ENCODE data around the gene PLCH2.
A peak's percentile ranks its signal among the peaks of the same experiment; 100 is the strongest.
"Not testable (repeated sequence)": the region's sequence is repeated elsewhere in the genome, so short reads cannot be mapped to it uniquely, and the experiment has no call there.

PLCH2 gene, protein sequence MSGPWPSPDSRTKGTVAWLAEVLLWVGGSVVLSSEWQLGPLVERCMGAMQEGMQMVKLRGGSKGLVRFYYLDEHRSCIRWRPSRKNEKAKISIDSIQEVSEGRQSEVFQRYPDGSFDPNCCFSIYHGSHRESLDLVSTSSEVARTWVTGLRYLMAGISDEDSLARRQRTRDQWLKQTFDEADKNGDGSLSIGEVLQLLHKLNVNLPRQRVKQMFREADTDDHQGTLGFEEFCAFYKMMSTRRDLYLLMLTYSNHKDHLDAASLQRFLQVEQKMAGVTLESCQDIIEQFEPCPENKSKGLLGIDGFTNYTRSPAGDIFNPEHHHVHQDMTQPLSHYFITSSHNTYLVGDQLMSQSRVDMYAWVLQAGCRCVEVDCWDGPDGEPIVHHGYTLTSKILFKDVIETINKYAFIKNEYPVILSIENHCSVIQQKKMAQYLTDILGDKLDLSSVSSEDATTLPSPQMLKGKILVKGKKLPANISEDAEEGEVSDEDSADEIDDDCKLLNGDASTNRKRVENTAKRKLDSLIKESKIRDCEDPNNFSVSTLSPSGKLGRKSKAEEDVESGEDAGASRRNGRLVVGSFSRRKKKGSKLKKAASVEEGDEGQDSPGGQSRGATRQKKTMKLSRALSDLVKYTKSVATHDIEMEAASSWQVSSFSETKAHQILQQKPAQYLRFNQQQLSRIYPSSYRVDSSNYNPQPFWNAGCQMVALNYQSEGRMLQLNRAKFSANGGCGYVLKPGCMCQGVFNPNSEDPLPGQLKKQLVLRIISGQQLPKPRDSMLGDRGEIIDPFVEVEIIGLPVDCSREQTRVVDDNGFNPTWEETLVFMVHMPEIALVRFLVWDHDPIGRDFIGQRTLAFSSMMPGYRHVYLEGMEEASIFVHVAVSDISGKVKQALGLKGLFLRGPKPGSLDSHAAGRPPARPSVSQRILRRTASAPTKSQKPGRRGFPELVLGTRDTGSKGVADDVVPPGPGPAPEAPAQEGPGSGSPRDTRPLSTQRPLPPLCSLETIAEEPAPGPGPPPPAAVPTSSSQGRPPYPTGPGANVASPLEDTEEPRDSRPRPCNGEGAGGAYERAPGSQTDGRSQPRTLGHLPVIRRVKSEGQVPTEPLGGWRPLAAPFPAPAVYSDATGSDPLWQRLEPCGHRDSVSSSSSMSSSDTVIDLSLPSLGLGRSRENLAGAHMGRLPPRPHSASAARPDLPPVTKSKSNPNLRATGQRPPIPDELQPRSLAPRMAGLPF (N-terminal part only)

DNA sequence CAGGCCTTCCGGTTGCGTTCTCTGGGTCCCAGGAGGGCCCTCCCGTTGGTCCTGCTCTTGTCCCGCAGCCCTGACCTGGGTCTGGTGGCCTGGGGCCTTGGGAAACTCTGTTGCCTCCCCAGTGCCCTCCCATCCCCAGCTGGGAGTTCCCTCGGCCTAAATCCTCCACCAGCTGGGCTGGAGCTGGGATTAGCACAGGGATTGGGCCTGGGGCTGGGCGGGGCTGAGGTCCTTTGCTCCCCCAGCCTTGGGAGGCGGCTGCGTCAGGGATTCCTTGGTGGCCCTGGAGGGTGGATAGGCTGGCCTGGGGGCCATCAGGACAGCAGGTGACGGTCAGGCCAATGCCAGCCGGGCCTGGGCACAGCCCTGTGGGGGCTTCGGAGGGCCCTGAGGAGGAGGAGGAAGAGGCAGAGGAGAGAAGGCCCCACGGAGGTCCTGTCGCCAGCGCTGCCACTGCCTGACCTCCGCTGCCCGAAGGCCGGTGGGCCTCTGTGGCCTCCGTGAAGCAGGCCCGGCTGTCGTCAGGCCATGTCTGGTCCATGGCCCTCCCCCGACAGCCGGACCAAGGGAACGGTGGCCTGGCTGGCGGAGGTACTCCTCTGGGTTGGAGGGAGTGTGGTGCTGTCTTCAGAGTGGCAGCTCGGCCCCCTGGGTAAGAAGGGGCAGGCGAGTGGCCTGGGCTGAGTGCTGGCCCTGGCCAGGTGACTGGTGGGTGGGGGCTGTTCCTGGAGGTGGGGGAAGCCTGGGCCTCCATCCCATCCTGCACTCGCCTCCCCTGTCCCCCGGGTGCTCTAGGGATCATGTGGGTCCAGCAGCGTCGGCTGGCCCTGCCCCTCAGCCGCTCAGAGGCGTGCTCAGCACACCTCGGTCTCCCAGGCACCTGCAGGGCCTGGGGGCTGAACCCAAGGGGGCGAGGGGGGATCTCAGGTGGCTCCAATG, at the start of gene PLCH2:
Gene PLCH2, plus strand, starts transcription at position 229 of the 939 bp plus-strand sequence. Its CDS starts 300 bp downstream, at position 529.
- peak; percentile 71 to 82 for DNase-seq

DNA sequence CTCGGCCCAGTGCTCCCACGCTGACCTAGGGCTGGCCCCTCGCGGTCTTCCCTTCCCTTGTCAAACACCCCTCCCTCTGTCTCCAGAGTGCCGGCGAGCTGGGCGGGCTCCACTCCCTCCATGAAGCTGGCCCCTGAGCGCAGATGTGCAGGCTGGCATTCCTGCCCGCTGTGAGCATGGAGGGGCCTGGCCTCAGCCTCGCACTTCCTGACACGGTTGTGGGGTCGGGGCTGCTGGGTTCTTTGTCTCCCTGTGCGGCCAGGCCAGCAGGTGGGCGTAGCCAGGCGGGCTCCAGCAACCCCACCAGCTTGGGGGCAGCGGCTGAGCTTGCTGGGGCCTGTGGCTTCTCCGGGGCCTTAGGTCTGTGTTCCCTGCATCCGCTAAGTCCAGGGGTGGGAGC, 49.5 kb upstream of the PLCH2 start:
- DNase-seq = no peak

GRCh38 chr1:2427051-2427450, 49.0 kb upstream of the PLCH2 start:
- DNase-seq = no peak

DNA sequence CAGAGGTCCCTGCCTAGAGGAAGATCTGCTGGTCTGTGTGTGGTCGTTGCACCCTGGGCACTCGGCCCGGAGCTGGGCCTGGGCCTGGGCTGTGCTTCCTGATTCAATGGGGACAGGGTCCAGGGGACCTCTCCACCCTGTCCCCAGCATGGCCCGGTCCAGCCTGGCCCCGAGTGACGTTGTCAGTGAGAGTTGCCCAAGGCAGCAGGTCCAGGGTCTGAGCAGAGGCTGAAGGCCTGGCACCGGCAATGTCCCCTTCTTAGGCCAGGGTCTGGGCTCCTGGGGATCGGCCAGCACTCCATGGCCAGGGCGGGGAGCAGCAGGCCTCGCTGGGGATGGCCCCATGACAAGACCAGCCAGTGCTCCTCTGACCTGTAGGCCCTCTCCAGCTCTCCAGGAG, 48.1 kb upstream of the PLCH2 start:
- no peak for DNase-seq

GRCh38 chr1:2428490-2428889, 47.6 kb upstream of the PLCH2 start:
- no peak for DNase-seq

DNA sequence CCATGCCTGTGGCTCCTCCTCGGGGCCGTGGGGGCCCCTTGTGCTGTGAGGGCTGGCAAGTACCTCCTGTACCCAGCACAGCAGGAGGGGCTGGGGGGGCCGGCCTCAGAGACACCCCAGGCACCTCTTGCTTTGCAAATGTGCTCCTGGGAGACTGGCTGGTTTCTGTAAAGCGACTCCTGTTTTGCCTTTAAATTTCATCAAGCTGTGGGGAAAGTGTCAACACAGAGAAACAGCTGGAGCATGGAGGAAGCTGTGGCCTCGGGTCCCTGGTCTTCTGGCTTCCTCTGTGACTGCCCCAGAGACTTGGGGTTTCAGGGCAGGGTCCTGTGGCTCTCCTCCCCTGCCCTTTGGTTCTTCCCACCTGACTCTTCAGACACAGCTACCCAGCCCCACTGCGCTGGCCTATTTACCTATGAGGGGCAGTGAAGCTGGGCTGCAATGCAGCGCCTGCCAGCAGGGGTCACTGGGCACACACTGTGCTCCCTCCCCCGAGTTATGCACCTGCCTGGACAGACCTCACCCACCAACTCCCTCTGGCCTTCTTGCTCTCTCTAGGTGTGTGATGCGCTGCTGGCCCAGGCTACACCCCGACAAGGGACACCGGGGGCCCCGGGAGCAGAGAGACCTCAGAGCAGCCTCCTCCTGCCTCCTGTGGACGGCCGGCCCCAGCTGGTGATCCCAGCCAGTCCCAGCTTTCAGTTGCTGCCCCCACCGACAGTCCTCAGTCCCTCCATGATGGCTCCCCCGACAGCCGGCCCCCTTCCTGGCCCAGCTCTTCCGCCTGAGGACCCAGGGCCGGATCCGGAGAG, 46.1 kb upstream of the PLCH2 start:
- no peak for DNase-seq

DNA sequence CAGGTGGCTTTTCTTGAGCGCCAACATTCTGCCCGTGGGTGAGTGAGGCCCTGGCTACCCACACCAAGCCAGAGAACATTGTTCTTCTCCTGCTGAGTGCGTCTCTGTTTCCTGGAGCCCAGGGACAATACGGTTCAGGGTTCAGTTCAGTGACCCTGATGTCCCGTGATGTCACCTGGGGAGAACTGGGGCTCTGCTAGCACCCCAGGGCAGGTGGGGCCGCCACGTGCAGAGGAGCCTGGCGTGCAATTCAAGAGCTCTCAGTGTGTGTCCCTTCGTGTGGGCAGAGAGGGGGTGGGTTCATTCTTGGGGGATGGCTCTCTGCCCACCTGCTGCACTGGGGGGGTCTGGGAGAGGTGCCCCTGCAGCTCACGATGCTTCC, 45.5 kb upstream of the PLCH2 start:
- no peak for DNase-seq

GRCh38 chr1:2431103-2431502, 45.0 kb upstream of the PLCH2 start:
- DNase-seq = peak in 1 of 2 experiments; percentile 49

- DNase-seq = peak; percentile 79 to 81
Observed at GRCh38 chr1:2431518-2431917, 44.6 kb upstream of the PLCH2 start.

DNA sequence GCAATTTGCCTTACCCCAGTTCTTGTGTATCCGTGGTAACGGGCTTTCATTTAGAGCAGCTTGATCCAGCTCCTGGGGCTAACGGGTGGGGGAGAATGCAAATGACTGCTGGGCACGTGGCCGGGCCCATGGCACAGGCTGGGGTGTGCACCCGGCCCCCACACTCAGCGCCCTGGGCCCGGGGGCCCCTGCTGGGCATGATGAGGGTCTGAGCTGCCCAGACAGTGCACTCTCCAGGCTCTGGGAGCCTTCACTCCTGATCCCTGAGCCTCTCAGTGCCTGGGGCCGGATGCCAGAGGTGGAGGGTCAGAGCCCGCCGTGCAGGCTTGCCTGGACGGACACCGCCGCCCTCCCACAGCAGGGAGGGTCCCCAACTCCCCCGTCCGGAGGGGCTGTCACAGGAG, 43.6 kb upstream of the PLCH2 start:
- peak in 1 of 2 experiments; percentile 33 for DNase-seq

GRCh38 chr1:2433196-2433595, 42.9 kb upstream of the PLCH2 start:
- no peak for DNase-seq

DNA sequence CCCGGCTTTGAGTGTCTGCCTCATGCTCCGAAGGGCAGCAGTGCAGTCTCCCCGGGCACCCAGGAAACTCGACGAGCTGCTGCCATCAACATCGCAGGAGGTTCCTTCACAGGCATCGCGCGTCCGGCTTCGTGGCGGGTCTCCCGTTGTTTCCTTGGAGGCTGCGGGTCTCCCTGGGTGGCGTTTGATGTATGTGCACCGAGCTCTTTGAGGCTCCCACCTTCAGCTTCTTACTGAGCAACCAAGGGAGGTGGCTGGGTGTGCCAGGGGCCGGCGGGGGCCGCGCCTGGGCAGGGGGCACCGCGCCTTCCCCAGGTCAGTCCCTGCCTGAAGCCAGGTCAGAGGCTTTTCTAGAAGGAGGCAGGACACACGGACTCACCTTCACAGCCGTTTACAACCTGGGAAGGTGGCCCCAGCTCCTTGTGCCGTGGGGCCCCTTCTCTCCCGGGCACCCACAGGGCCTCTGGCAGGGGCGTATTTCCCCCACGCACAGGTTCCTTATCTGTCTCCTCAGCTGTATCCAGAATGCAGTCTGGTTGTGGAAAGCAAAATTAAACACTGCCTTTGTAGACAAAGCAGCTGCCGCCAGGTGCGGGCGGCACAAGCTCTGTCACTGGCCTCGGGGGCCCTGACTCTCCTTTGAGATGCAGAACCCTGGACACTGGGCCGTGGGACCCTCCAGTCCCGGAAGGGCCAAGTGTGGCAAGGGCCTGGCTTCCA, 42.0 kb upstream of the PLCH2 start:
- no peak for DNase-seq

DNA sequence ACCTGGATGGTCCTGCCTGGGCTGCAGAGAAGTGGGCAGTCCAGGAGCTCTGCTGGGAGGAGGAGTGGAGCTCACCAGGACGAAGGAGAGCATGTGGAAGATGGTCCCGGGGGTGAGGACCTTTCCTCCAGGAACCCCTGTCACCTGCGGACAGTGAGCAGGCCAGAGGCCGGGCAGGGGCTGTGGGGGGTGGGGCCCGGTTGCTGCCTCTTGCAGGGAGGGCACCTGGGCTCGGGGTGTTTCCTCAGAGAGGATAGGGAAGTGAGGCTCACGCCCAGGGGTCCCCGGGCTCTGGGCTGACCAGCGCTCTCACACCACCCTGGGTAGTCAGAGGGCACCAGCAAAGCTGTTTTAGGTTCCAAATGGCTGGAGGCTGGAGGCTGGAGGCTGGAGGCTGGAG, 41.0 kb upstream of the PLCH2 start:
- DNase-seq = no peak

- DNase-seq = no peak
Observed at GRCh38 chr1:2435746-2436355, 40.2 kb upstream of the PLCH2 start.

GRCh38 chr1:2436876-2437275, 39.2 kb upstream of the PLCH2 start:
- no peak for DNase-seq

DNA sequence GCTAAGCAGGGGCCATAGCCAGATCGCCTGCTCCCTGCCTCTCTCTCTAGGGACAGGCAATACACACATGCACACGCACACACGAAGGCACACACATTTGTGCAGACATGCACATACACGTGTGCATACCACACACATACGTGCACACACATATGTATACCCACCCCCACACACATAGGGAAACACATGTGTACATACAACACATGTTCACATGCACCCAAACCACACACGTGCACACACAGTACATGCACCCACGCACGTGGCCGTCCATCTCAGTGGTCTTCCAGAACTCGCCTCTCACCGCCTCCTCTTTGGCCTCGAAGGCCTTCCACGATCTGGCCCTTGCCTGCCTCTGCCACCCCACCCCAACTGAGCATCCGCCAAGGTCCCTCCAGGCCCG, 38.5 kb upstream of the PLCH2 start:
- no peak for DNase-seq

GRCh38 chr1:2438038-2438437, 38.1 kb upstream of the PLCH2 start:
- peak in 1 of 2 experiments; percentile 46 for DNase-seq

- no peak for DNase-seq
Observed at GRCh38 chr1:2438641-2439040, 37.4 kb upstream of the PLCH2 start.

- no peak for DNase-seq
Observed at GRCh38 chr1:2439369-2439768, 36.7 kb upstream of the PLCH2 start.

GRCh38 chr1:2440346-2440745, 35.7 kb upstream of the PLCH2 start:
- not testable (repeated sequence) for DNase-seq

Measured in NCI-H524 (cell line).